ENCODE results near the gene TCTN1. TPM values are rescaled to one million over a fixed set of nuclear protein-coding genes. Genes with fewer than 3 reads are reported as not detected.

TCTN1 gene
- total and polyA plus RNA-seq, 2 donors (not counting 3 experiments of a cell fraction or from before 2014, with no cell fraction given), result 21.1 to 23.3 TPM

DNA sequence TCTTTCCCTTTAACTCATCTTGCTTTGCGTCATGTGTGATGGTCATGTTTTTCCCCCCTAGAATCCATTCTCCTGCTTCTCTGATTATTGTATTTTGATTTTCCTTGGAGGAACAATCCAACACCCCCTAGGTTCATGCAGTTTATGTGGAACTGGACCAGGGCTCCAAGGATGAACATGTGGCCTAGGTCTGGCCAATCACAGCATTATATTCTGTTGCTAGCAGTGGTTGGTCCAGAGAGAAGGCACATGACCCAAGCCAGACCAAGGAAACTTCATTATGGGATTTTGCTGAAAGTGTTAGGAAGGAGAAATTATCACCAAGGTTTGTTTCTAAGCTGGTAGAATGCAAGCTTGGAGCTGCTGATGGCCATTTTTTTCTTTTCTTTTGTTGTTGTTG, 23.9 kb upstream of the TCTN1 start:
- H4K20me1 ChIP-seq (replicated peaks; ENCODE audit: control insufficient read depth, extremely low read depth, insufficient read depth, low read length), result no peaks in the 10 kb centered on the region
- ChIA-PET CTCF (interaction anchor here (0.8 to 2.2 kb wide), 2 partner anchors 12 to 23 kb away, joined by 3 to 12 read pairs; no protein-coding TSS in a partner anchor), POLR2A (no interaction called here)
- no peaks in the 10 kb centered on the region for H3K9me3 ChIP-seq (replicated peaks; ENCODE audit: control insufficient read depth, insufficient read depth, low read length)
- no TSS peak for BruUV-seq (replicated peaks)
- dilution Hi-C loops (cut with MboI; ENCODE audit: extremely low pct_ligation_motif_present, low sequenced_read_pairs) (no loop called here), intact Hi-C loops (cut with micrococcal nuclease) (no loop called here)
- H3K4me1 ChIP-seq (ENCODE audit: control insufficient read depth, extremely low read depth, insufficient read depth, low read length), result peaks cover 6% of the 10 kb centered on the region
- no peaks in the 10 kb centered on the region for H3K27me3 ChIP-seq (ENCODE audit: control insufficient read depth in 2 of 2, insufficient read depth in 2 of 2, low read length in 2 of 2)
- H3K4me2 ChIP-seq (ENCODE audit: insufficient read depth, low read length), result no peak overlapping the region
- H3K79me2 ChIP-seq (ENCODE audit: control insufficient read depth, insufficient read depth, low read length), result no peaks in the 10 kb centered on the region
- H3K36me3 ChIP-seq (ENCODE audit: control insufficient read depth in 2 of 2, extremely low read depth in 1 of 2, insufficient read depth in 2 of 2, low read length in 2 of 2), result no peaks in the 10 kb centered on the region
- no peak overlapping the region for H3K27ac ChIP-seq (ENCODE audit: insufficient read depth, low read depth, low read length)
- no peak for TF ChIP-seq EZH2 (IDR thresholded peaks at IDR 0.05; ENCODE audit: borderline replicate concordance, low read depth, low read length, severe bottlenecking)
- TF ChIP-seq GATA2 (IDR thresholded peaks at IDR 0.05; ENCODE audit: insufficient read depth, insufficient read length, low read depth, low read length), result no peak
- TF ChIP-seq POLR2A (IDR thresholded peaks at IDR 0.05; ENCODE audit: low read depth, low read length), result no peak
- no peak for TF ChIP-seq POLR2AphosphoS5 (IDR thresholded peaks at IDR 0.05; ENCODE audit: insufficient read depth, low read depth, low read length)
- no peak for TF ChIP-seq FOS (IDR thresholded peaks at IDR 0.05; ENCODE audit: borderline replicate concordance, insufficient read depth, low read length)
- no peak overlapping the region for H3K4me3 ChIP-seq (replicated peaks in 1 of 3; ENCODE audit: insufficient read depth in 1 of 3, low read depth in 1 of 3, low read length in 3 of 3)
- no peak overlapping the region for H2AFZ ChIP-seq (ENCODE audit: low read depth, low read length)
- no peaks in the 10 kb centered on the region for H3K9me1 ChIP-seq (replicated peaks; ENCODE audit: control insufficient read depth, extremely low read depth, insufficient read depth, low read length)
- DNase-seq (ENCODE audit: low read depth, low spot score) (no peak), FAIRE-seq (no peak)
- no peak overlapping the region for H3K9ac ChIP-seq (replicated peaks; ENCODE audit: extremely low read depth, insufficient read depth, low read length)

DNA sequence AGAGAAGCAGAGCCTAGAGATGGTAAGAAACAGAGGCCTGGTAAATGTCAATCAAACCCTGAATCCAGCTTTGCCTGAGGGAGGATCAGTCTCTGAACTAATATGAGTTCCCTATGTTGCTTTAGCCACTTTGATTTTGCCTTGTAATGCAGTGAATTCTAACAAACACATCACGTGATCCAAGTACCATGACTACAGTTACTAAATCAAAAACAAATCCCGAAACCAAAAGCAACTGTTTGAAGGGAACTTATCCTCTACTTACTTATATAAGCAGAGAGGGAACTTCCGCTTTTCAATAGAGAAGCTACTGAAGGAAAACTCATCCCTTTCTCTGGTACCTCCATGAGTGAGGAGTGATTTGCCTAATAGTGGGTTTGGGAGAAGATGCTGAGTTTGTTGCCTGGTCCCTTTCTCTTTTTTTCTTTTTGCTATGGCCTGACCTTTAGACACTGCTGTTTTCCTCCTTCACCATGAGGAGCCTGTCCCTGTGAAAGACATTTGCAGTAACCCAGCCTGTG, 23.1 kb upstream of the TCTN1 start:
- ChIA-PET CTCF (interaction anchor here (1.4 to 2.2 kb wide), 2 partner anchors 9 to 11 kb away, joined by 4 to 12 read pairs; no protein-coding TSS in a partner anchor), POLR2A (no interaction called here)
- no peaks in the 10 kb centered on the region for H4K20me1 ChIP-seq (replicated peaks; ENCODE audit: control insufficient read depth, extremely low read depth, insufficient read depth, low read length)
- no peak overlapping the region for H3K4me2 ChIP-seq (ENCODE audit: insufficient read depth, low read length)
- H3K9me1 ChIP-seq (replicated peaks; ENCODE audit: control insufficient read depth, extremely low read depth, insufficient read depth, low read length), result no peaks in the 10 kb centered on the region
- no peak overlapping the region for H3K4me3 ChIP-seq (replicated peaks in 1 of 3; ENCODE audit: insufficient read depth in 1 of 3, low read depth in 1 of 3, low read length in 3 of 3)
- BruUV-seq (replicated peaks), result no TSS peak
- intact Hi-C loops (cut with micrococcal nuclease) (no loop called here), dilution Hi-C loops (cut with MboI; ENCODE audit: extremely low pct_ligation_motif_present, low sequenced_read_pairs) (no loop called here)
- H3K36me3 ChIP-seq (ENCODE audit: control insufficient read depth in 2 of 2, extremely low read depth in 1 of 2, insufficient read depth in 2 of 2, low read length in 2 of 2), result no peaks in the 10 kb centered on the region
- no peak for DNase-seq (ENCODE audit: low read depth, low spot score)
- no peaks in the 10 kb centered on the region for H3K4me1 ChIP-seq (ENCODE audit: control insufficient read depth, extremely low read depth, insufficient read depth, low read length)
- no peaks in the 10 kb centered on the region for H3K27me3 ChIP-seq (ENCODE audit: control insufficient read depth in 2 of 2, insufficient read depth in 2 of 2, low read length in 2 of 2)
- H3K9ac ChIP-seq (replicated peaks; ENCODE audit: extremely low read depth, insufficient read depth, low read length), result no peak overlapping the region
- TF ChIP-seq, protein P1, sequence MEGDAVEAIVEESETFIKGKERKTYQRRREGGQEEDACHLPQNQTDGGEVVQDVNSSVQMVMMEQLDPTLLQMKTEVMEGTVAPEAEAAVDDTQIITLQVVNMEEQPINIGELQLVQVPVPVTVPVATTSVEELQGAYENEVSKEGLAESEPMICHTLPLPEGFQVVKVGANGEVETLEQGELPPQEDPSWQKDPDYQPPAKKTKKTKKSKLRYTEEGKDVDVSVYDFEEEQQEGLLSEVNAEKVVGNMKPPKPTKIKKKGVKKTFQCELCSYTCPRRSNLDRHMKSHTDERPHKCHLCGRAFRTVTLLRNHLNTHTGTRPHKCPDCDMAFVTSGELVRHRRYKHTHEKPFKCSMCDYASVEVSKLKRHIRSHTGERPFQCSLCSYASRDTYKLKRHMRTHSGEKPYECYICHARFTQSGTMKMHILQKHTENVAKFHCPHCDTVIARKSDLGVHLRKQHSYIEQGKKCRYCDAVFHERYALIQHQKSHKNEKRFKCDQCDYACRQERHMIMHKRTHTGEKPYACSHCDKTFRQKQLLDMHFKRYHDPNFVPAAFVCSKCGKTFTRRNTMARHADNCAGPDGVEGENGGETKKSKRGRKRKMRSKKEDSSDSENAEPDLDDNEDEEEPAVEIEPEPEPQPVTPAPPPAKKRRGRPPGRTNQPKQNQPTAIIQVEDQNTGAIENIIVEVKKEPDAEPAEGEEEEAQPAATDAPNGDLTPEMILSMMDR (IDR thresholded peaks at IDR 0.05; ENCODE audit: extremely low read depth in 1 of 2, insufficient read depth in 1 of 2, low read depth in 1 of 2, low read length in 2 of 2), result no peak
- no peak for TF ChIP-seq POLR2A (IDR thresholded peaks at IDR 0.05; ENCODE audit: low read depth, low read length)
- no peak for TF ChIP-seq POLR2AphosphoS5 (IDR thresholded peaks at IDR 0.05; ENCODE audit: insufficient read depth, low read depth, low read length)
- TF ChIP-seq GATA2 (IDR thresholded peaks at IDR 0.05; ENCODE audit: insufficient read depth, insufficient read length, low read depth, low read length), result no peak
- no peak for TF ChIP-seq MYC (IDR thresholded peaks at IDR 0.05; ENCODE audit: low read depth, low read length)
- H3K27ac ChIP-seq (ENCODE audit: insufficient read depth, low read depth, low read length), result no peak overlapping the region
- H3K9me3 ChIP-seq (replicated peaks; ENCODE audit: control insufficient read depth, insufficient read depth, low read length), result no peaks in the 10 kb centered on the region
- H2AFZ ChIP-seq (ENCODE audit: low read depth, low read length), result no peak overlapping the region
- no peak for FAIRE-seq
- H3K79me2 ChIP-seq (ENCODE audit: control insufficient read depth, insufficient read depth, low read length), result no peaks in the 10 kb centered on the region
